ENCODE data around the gene RWDD3. TPM values are rescaled to one million over a fixed set of nuclear protein-coding genes. Genes with fewer than 3 reads are reported as not detected.

The RWDD3 gene
- total and polyA plus RNA-seq, 2 of the 13 experiments (the other 11 are each of a cell fraction or from before 2014, with no cell fraction given): 18.3 to 21.2 TPM

DNA sequence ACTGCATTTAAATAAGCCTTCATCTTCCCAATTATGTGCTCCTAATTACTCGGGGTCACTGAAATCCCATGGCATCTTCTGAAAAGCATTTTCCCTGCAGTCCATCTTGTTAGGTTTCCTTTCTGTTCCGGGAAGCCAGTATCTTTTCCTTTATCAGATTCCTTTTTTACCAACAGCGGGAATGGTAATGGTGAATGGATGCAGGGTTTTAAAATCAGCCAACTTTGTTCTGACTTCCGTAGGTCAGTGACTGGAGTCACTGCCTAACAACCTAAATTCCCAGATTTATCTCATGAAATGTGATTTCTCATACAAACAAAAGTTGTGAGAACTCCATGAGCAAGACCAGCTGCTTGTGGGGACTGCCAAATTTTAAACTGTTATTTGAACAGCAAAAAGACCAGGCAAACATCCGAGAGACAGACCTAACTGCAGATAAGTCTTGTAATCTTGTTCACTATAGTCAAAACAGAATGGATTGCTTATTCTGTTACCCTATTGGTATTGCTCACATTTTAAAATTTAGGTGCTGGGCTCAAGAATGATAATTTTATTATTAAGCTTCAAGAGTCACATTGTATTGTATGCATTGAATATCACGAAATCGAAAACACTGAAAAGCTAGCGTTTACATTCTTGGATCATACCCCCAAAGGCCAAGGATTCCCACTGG is 1.2 kb upstream of the RWDD3 start (continued):
- no peak for TF ChIP-seq ZFP36 (IDR thresholded peaks at IDR 0.05; ENCODE audit: borderline replicate concordance, low read depth, low read length, partially characterized antibody)
- TF ChIP-seq ZFP90 (CRISPR knock-in tag; IDR thresholded peaks at IDR 0.05; ENCODE audit: borderline replicate concordance): no peak
- TF ChIP-seq, protein P1, sequence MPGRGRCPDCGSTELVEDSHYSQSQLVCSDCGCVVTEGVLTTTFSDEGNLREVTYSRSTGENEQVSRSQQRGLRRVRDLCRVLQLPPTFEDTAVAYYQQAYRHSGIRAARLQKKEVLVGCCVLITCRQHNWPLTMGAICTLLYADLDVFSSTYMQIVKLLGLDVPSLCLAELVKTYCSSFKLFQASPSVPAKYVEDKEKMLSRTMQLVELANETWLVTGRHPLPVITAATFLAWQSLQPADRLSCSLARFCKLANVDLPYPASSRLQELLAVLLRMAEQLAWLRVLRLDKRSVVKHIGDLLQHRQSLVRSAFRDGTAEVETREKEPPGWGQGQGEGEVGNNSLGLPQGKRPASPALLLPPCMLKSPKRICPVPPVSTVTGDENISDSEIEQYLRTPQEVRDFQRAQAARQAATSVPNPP (CRISPR knock-in tag; IDR thresholded peaks at IDR 0.05): 0 out of 2 replicates have a peak, but pooled peaks have one; percentile 36
- no peak for TF ChIP-seq NBN (conservative IDR thresholded peaks at IDR 0.05)
- TF ChIP-seq, protein P2, sequence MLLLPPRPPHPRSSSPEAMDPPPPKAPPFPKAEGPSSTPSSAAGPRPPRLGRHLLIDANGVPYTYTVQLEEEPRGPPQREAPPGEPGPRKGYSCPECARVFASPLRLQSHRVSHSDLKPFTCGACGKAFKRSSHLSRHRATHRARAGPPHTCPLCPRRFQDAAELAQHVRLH (CRISPR knock-in tag; IDR thresholded peaks at IDR 0.05; ENCODE audit: borderline replicate concordance, low read depth): no peak
- no peak for TF ChIP-seq ETV5 (CRISPR knock-in tag; IDR thresholded peaks at IDR 0.05; ENCODE audit: borderline replicate concordance)
- no peak for TF ChIP-seq TEAD3 (CRISPR knock-in tag; optimal IDR thresholded peaks at IDR 0.05; ENCODE audit: borderline replicate concordance)
- TF ChIP-seq SNAPC2 (CRISPR knock-in tag; IDR thresholded peaks at IDR 0.05): peak; percentile 38; the same call in 1 of the 2 replicates
- TF ChIP-seq SIX1 (CRISPR knock-in tag; IDR thresholded peaks at IDR 0.05; ENCODE audit: borderline replicate concordance): no peak
- TF ChIP-seq SP1 (IDR thresholded peaks at IDR 0.05): no peak
- no peak for TF ChIP-seq SP1 (CRISPR knock-in tag; IDR thresholded peaks at IDR 0.05)
- no peak for TF ChIP-seq ZNF776 (CRISPR knock-in tag; IDR thresholded peaks at IDR 0.05)
- no peak for TF ChIP-seq RARA (CRISPR knock-in tag; IDR thresholded peaks at IDR 0.05)
- TF ChIP-seq, protein P3, sequence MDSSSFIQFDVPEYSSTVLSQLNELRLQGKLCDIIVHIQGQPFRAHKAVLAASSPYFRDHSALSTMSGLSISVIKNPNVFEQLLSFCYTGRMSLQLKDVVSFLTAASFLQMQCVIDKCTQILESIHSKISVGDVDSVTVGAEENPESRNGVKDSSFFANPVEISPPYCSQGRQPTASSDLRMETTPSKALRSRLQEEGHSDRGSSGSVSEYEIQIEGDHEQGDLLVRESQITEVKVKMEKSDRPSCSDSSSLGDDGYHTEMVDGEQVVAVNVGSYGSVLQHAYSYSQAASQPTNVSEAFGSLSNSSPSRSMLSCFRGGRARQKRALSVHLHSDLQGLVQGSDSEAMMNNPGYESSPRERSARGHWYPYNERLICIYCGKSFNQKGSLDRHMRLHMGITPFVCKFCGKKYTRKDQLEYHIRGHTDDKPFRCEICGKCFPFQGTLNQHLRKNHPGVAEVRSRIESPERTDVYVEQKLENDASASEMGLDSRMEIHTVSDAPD (CRISPR knock-in tag; IDR thresholded peaks at IDR 0.05): 0 out of 2 replicates have a peak, but pooled peaks have one; percentile 50
- TF ChIP-seq RFX5 (IDR thresholded peaks at IDR 0.05; ENCODE audit: low read depth, low read length): no peak

All from HepG2 (cell line).